Measurements from ENCODE around the gene PPP1R10.
"Not testable (repeated sequence)": the region's sequence is repeated elsewhere in the genome, so short reads cannot be mapped to it uniquely, and the experiment has no call there.

The PPP1R10 gene

GRCh38 chr6:30616811-30617564 lies at the start of gene PPP1R10:
Gene PPP1R10, minus strand, starts transcription at chr6:30617243. Its CDS starts 7,299 bp downstream, at chr6:30609944.
- DNase-seq (ENCODE audit: low spot score), result peak; percentile 98

DNA sequence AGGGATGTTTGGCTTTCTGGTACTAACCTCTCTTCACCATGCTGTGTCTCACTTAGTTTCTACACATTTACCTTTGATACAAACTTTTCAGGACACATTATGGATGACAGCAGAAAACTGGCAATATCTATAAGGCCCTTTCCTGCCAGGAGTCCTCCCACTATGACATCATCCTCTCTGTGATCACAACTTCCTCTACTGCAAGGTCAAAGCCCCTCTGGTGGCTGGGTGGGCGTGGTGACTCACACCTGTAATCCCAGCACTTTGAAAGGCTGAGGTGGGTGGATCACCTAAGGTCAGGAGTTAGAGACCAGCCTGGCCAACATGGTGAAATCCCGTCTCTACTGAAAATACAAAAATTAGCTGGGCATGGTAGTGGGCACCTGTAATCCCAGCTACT lies 49.3 kb upstream of the PPP1R10 start:
- DNase-seq (ENCODE audit: low spot score), result not testable (repeated sequence)

DNA sequence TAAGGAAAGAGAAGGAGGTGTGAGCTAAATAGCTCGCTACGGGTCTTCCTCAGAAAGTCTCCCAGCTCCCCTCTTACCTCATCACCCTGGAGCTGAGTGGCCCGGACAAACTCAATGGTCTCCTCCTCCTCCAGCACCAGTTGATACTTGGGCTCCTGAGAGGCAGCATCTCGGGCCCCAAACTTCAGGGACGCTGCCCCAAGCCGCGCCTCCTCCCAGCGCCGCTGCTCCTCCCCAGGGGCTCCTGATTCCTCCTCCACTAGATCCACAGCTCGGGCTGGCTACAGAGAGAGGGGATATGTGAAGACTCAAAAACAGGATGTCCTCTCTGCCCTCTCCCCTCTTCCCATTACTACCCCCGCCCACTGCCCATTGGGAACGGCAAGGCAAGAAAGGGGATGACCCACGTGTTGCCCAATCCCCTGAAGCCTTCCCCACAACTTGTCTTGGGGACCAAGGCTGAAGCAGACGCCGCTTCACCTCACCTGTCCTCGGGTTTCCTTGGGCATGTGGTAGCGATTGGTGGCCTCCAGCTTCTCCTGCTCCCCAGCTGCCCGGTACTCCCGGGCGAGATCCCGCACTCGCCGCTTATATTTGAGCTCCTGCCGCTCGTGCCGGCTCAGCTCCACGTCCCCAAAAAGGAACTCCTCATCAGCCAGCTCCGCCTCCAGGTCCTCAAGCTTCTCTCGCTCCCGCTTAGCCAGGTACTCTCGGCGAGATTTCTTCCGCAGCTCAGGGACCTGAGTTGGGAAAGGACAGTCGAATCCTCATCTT lies 48.1 kb upstream of the PPP1R10 start:
- no peak for DNase-seq (ENCODE audit: low spot score)

GRCh38 chr6:30657922-30658321 lies 40.9 kb upstream of the PPP1R10 start:
- not testable (repeated sequence) for DNase-seq (ENCODE audit: low spot score)

DNA sequence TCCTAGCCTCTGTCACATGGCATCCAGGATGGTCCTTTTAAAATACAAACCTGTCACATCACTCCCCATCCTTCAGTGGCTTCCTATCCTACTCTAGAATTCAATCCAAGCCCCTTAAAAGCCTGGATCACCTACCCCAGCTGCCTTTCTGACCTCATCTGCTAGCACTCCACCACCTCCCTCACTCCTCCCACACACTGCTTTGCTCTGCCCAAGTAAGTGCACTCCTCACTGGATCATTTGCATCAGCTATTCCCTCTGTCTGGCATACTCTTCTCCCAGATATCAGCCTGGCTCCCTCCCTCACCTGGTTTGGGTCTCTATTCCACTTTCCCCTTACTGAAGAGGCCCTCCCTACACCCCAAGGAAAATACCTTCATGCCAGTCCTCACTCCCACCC lies 40.4 kb upstream of the PPP1R10 start:
- no peak for DNase-seq (ENCODE audit: low spot score)

- DNase-seq (ENCODE audit: low spot score), result no peak
Measured at GRCh38 chr6:30656513-30656912, 39.5 kb upstream of the PPP1R10 start.

GRCh38 chr6:30655743-30656094 lies 38.7 kb upstream of the PPP1R10 start:
- DNase-seq (ENCODE audit: low spot score), result no peak

GRCh38 chr6:30654798-30655742 lies 38.0 kb upstream of the PPP1R10 start:
- no peak for DNase-seq (ENCODE audit: low spot score)

DNA sequence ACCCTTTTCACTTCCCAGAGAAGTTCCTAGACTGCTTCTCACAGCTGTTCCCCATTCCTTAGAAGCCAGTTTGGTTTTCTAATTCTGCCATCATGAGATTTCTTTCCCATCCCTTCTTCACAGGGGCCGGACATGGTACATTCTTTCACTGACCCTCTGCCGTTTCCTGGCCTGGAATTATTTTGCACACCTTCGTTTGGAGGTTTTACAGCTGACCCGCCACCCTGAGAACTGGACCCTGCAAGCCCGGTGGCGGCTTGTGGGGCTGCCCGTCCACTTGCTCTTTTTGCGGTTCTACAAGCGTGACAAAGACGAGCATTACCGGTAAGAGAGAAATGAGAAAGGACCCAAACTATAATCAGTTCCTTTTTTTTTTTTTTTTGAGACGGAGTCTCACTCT lies 34.1 kb upstream of the PPP1R10 start:
- no peak for DNase-seq (ENCODE audit: low spot score)

GRCh38 chr6:30647242-30648116 lies 30.4 kb upstream of the PPP1R10 start:
- DNase-seq (ENCODE audit: low spot score), result no peak

- peak; percentile 94 for DNase-seq (ENCODE audit: low spot score)
Measured at GRCh38 chr6:30646450-30647241, 29.6 kb upstream of the PPP1R10 start, which contains the start of gene C6orf136. Gene C6orf136, plus strand, starts transcription at chr6:30647133. Its CDS starts 99 bp downstream, at chr6:30647232.

- no peak for DNase-seq (ENCODE audit: low spot score)
Measured at GRCh38 chr6:30645989-30646388, 28.9 kb upstream of the PPP1R10 start.

DNA sequence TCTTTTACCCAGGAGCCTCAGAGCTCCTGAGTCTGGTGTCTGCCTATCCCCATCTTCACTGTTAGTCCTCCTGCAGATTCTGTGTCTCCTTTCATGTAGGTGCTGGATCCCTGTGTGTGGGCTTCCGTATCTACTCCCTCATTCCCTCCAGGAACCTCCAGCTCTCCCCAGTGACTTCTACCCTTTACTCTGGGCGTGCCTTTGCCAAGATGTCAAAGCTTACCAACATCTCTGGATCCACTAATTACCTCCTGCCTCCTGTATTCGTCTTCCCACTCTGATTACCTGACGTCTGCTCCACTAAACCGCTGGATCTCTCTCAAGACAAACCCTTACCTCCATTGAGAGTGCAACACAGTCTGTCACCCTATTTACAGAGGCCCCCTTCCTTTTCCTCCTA lies 27.7 kb upstream of the PPP1R10 start:
- DNase-seq (ENCODE audit: low spot score), result no peak

DNA sequence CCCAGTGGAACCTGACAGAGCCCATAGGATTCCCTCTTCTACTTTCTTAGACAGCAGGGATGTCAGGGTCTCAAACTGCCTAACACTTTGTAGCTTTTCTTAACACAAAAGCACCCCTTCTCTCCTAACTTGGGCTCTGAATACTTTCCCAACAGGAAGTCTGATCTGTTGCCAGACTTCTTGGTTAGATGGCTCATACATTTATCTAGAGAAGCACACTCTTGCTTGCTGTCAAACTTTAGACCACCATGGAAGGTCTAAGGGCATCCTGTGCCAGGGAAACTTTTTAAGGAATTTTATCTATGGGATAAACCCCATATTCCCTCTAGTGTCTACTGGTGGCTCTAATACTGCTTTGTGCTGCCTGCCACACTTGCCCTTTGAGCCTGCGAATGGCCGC lies 26.6 kb upstream of the PPP1R10 start:
- no peak for DNase-seq (ENCODE audit: low spot score)

DNA sequence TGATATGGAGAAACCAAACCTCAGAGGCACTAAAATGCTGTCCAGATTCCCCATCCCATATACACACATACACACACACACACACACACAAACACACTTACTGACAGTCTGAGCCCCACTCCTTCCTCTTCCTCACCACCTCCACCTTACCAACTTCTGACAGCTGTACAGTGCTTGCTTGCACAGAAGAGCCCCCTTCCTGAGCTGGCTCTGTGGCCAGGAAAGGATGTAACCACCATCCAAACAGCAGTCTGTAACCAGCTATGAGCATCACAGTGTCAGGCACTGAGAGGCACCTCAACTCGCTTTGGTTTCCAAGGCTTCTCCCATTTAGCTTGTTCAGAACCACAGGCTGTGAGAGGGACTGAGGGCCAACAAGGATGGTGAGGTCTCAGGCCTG lies 24.0 kb upstream of the PPP1R10 start:
- DNase-seq (ENCODE audit: low spot score), result no peak

- no peak for DNase-seq (ENCODE audit: low spot score)
Measured at GRCh38 chr6:30640481-30640880, 23.4 kb upstream of the PPP1R10 start.

DNA sequence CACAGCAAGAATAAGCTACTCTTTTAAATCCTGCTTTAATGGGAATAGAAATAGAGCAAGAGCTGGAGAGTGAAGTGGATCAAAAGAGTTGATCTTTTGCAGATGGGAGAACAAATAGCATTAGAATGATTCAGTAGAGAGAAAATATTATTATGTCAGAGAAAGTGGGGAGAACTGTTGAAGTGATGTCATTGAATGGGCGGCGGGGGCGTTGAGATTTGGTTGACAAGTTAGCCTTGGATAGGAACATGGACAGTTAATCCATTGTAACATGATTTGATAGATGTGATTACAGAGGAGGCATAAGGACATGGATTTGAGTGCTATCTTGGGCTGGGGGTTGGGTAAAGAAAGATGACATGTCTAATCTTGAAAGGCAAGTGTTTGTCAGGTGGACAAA lies 18.8 kb upstream of the PPP1R10 start:
- no peak for DNase-seq (ENCODE audit: low spot score)

DNA sequence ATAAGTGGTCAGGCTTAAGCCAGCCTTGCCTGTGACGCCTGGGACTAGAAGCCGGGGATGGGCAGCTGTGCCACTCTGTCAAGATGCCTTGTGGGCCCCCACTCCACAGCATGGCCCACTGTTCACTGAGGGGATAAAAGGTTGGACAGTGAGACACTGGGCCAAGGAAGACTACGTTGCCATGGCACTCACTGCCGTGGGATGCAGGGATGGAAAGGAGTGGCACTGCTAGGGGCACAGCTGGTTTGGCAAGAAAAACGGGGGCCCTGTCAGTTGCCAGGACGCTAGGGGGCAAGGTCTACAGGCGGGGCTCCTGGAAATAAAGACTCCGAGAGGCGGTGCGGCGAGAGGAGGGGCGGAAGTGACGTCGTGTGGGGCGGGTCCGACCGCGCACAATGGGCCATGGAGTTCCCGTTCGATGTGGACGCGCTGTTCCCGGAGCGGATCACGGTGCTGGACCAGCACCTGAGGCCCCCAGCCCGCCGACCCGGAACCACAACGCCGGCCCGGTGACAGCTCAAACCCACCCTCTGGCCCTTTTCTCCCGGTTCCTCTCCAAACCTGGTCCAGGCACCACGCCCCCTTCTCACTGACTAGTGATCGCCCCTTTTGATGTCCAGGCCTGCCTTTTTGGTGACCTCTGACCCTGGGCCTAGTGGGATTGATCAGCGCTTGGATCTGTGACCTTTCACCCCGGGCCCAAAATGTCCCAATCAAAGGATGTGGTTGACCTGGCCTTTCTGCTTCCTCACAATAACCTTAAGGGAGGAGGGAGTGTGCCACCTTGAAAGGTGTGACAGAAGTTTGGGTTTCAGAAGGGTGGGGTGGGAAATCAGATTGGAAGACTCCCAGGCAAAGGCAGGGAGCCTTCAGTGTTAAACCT lies 9.7 kb upstream of the PPP1R10 start, which contains the start of gene ATAT1:
Gene ATAT1 (plus strand): TSS at position 391 of the 883 bp plus-strand sequence.
- DNase-seq (ENCODE audit: low spot score), result peak; percentile 93

DNA sequence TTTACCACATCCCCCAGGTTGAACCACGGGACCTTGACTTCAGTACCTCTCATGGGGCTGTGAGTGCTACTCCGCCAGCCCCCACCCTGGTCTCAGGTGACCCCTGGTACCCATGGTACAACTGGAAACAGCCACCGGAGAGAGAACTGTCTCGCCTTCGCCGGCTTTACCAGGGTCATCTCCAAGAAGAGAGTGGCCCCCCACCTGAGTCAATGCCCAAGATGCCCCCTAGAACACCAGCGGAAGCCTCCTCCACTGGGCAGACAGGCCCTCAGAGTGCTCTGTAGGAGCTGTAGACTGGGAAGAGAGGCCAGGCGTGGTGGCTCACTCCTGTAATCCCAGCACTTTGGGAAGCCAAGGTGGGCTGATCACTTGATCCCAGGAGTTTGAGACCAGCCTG lies 8.5 kb upstream of the PPP1R10 start:
- DNase-seq (ENCODE audit: low spot score), result no peak

Measured in left forelimb (tissue), 1 donor.